Measurements from ENCODE around the gene HLA-F.

The HLA-F gene

DNA sequence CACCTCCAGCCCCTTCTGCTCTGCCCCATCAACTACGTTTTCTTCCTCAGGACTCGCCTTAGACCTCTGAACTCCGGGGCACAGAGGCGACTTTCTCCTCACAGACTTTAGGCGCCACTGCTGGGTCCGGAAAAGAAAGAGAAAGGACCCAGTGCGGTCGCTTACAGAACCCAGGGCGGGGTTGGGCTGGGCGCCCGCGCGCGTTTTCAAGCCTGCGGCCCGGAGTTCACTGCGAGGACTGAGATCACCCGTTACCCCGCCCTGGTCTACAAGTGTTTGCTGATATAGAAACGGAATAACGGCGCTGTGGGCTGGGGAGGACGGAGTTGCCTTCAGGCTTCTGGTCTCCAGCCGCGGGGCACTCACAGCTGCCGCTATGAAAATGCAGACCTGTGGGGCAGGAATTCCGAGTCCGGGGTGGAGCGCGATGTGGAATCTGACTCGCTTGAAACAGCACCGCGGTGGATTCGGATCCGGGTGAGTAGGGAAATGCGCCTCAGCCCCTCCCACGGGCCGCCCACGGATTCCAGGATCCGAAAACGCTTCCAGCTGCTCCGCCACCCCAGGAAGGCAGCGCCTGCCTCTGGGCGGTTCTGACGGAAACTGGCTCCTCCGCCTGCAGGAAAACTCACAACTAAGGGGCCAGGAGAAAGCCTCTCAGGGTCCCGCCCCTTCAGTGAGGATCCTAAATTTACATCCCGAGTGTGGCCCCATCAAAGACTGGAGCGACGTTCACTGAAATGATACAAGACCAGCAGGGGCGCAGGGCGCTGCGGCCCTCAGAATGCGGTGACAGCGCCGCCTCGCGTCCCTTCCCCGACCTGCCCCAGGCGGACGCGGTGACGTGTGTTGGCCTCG is 29.4 kb downstream of the HLA-F start:
- DNase-seq (ENCODE audit: low read depth) = peak; percentile 81
- TF ChIP-seq, protein P1, sequence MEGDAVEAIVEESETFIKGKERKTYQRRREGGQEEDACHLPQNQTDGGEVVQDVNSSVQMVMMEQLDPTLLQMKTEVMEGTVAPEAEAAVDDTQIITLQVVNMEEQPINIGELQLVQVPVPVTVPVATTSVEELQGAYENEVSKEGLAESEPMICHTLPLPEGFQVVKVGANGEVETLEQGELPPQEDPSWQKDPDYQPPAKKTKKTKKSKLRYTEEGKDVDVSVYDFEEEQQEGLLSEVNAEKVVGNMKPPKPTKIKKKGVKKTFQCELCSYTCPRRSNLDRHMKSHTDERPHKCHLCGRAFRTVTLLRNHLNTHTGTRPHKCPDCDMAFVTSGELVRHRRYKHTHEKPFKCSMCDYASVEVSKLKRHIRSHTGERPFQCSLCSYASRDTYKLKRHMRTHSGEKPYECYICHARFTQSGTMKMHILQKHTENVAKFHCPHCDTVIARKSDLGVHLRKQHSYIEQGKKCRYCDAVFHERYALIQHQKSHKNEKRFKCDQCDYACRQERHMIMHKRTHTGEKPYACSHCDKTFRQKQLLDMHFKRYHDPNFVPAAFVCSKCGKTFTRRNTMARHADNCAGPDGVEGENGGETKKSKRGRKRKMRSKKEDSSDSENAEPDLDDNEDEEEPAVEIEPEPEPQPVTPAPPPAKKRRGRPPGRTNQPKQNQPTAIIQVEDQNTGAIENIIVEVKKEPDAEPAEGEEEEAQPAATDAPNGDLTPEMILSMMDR (IDR thresholded peaks at IDR 0.05; ENCODE audit: low read depth, low read length) = peak; percentile 99
- TF ChIP-seq POLR2A (IDR thresholded peaks at IDR 0.05; ENCODE audit: extremely low read depth, insufficient read length) = no peak
- TF ChIP-seq MYC (IDR thresholded peaks at IDR 0.05; ENCODE audit: low read depth, low read length) = 0 out of 2 replicates have a peak, but pooled peaks have one; percentile 15
- TF ChIP-seq, protein P2, sequence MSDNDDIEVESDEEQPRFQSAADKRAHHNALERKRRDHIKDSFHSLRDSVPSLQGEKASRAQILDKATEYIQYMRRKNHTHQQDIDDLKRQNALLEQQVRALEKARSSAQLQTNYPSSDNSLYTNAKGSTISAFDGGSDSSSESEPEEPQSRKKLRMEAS (IDR thresholded peaks at IDR 0.05; ENCODE audit: low read depth, low read length) = no peak
- H3K4me3 ChIP-seq (ENCODE audit: low read depth, low read length) = peak overlapping the region; percentile 50

DNA sequence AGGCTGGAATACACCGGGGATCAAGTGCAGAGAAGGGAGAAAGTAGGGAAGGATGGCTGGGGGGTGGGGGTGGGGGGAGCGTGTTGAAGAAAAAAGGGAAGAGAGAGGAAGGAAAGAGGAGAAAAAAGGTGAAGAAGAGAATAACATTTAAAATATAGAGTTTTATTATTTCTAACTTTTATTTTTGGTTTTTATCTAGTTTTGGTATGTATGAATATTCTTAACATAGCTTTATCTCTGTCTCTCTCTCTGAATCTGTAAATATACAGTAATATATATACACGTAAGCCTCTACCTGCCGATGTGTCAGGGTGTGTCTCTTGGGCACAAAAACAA is 30.0 kb downstream of the HLA-F start:
- DNase-seq (ENCODE audit: low read depth) = no peak
- H3K4me3 ChIP-seq (ENCODE audit: low read depth, low read length) = no peak overlapping the region
- TF ChIP-seq, protein P2 (IDR thresholded peaks at IDR 0.05; ENCODE audit: low read depth, low read length) = no peak
- TF ChIP-seq POLR2A (IDR thresholded peaks at IDR 0.05; ENCODE audit: extremely low read depth, insufficient read length) (no peak), MYC (IDR thresholded peaks at IDR 0.05; ENCODE audit: low read depth, low read length) (no peak)
- TF ChIP-seq, protein P1 (IDR thresholded peaks at IDR 0.05; ENCODE audit: low read depth, low read length) = no peak

DNA sequence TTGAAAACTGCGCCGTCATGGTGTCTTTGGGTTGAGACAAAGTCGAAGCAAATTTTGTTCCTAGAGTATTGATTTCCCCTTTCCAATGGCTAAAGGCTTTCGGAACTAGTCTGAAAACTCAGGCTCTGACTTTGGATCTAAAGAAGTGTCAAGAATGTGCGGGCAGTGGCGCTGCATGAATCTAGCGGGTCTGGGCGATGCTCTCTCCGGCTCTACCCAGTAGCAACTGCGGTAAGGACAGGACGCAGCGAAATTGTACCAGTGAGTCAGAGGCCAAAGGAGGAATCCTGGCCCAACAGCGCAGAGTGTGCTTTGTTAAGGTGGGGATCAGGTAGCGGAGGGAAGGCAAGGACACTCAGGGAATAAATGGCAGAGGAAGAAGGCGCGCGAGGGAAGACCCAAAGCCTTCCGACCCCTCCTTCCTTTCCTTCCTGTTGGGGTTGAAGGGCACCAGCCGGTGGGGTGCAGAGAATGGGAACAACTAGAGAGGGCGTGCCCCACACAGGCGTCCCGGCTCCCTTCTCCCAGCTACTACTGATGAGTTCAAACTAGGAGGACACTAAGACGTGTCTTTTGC is 32.1 kb downstream of the HLA-F start:
- TF ChIP-seq, protein P2 (IDR thresholded peaks at IDR 0.05; ENCODE audit: low read depth, low read length) = no peak
- no peak for TF ChIP-seq MYC (IDR thresholded peaks at IDR 0.05; ENCODE audit: low read depth, low read length)
- TF ChIP-seq POLR2A (IDR thresholded peaks at IDR 0.05; ENCODE audit: extremely low read depth, insufficient read length) = no peak
- TF ChIP-seq, protein P1 (IDR thresholded peaks at IDR 0.05; ENCODE audit: low read depth, low read length) = no peak
- no peak for DNase-seq (ENCODE audit: low read depth)

DNA sequence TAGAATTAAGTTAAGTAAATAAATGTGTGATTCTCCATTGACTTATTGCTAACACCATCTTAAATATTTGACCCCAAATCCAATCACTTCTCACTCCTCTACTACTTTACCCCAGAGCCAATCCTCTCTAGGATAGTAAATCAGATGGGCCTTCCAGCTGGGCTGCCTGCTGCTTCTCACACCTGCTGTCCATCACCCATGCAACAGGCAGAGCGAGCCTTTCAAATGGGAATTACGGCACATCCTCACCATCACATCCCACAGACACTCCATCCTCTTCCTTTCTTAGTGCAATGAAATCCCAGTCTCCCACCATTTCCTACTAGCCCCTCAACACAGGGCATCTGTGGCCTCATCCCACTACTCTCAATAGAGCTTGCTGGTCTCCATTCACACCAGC is 34.0 kb downstream of the HLA-F start:
- DNase-seq (ENCODE audit: low read depth) = no peak
- TF ChIP-seq, protein P2 (IDR thresholded peaks at IDR 0.05; ENCODE audit: low read depth, low read length) = no peak
- TF ChIP-seq POLR2A (IDR thresholded peaks at IDR 0.05; ENCODE audit: extremely low read depth, insufficient read length) (no peak), MYC (IDR thresholded peaks at IDR 0.05; ENCODE audit: low read depth, low read length) (no peak)
- TF ChIP-seq, protein P1 (IDR thresholded peaks at IDR 0.05; ENCODE audit: low read depth, low read length) = no peak
- no peak overlapping the region for H3K4me3 ChIP-seq (ENCODE audit: low read depth, low read length)

More for the DNA sequence above, 32.1 kb downstream of the HLA-F start:
- no peak overlapping the region for H3K4me3 ChIP-seq (ENCODE audit: low read depth, low read length)

DNA sequence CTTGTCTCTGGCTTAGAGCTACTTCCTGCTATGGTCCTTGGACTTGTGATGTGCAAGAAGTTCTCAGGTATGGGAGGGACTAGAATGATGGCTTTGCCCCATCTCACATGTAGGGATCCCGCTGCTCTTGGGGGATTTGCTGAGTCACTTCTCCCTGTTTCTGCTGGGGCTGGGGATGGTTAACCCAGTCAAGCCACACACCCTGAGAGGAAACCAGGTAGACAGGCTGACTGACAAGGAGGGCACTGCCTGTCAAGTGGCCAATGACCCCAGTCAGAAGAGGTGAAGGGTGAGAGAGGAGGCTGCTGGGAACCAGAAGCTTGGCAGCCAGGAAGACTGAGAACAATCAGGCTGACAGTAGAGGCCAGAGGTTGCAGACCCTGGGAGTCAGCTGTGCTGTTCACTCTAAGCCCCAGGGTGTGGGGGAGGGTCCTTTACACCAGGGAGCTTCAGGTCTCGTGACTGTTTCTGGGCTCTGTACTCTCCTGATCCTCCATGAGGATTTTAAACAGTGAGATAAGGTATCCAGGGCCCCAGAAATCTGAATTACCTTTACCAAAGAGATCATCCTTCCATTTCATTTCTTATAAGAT is 34.6 kb downstream of the HLA-F start:
- DNase-seq (ENCODE audit: low read depth) = no peak
- H3K4me3 ChIP-seq (ENCODE audit: low read depth, low read length) = no peak overlapping the region
- TF ChIP-seq, protein P1 (IDR thresholded peaks at IDR 0.05; ENCODE audit: low read depth, low read length) = no peak
- TF ChIP-seq, protein P2 (IDR thresholded peaks at IDR 0.05; ENCODE audit: low read depth, low read length) = no peak
- TF ChIP-seq POLR2A (IDR thresholded peaks at IDR 0.05; ENCODE audit: extremely low read depth, insufficient read length) (no peak), MYC (IDR thresholded peaks at IDR 0.05; ENCODE audit: low read depth, low read length) (no peak)
